MCF 10A (cell line): ENCODE measurements around the gene SH3RF1. TPM values are rescaled to one million over a fixed set of nuclear protein-coding genes. Genes with fewer than 3 reads are reported as not detected.

Experiments used
- BruUV-seq: library from RNA; stranded (reverse); fragments of 400-500 nt; replicated peaks from 2 replicates; lab custom pipeline; 2021; lab: Mats Ljungman, UMichigan
- CTCF ChIA-PET: fragments of 300-600 bp; sonication (Branson Sonifier 250); formaldehyde crosslinking; extraction: SDS; loops from one replicate; lab custom pipeline; 2021; ENCODE audit warnings: antibody characterized with exemption, inconsistent platforms; lab: Yijun Ruan, JAX
- POLR2A ChIA-PET: fragments of 300-600, 350-650 bp; sonication (Branson Sonifier 250); formaldehyde crosslinking; extraction: SDS; loops from one replicate; lab custom pipeline; 2020; ENCODE audit warnings: antibody characterized with exemption, inconsistent platforms; lab: Yijun Ruan, JAX
- DNase-seq: peaks from one replicate; pipeline ENCODE4 v3.0.0-alpha.2; 2018; ENCODE audit not compliant: unreplicated experiment
- H3K27ac Mint-ChIP-seq: one replicate; pipeline ENCODE4 v1.8.0; 2022; ENCODE audit warnings: mild to moderate bottlenecking, low read depth, mixed read lengths; ENCODE audit not compliant: unreplicated experiment
- H3K27me3 Mint-ChIP-seq: one replicate; pipeline ENCODE4 v1.8.0; 2022; ENCODE audit warnings: mixed read lengths; ENCODE audit not compliant: insufficient read depth, unreplicated experiment
- H3K36me3 Mint-ChIP-seq: one replicate; pipeline ENCODE4 v1.8.0; 2022; ENCODE audit warnings: mild to moderate bottlenecking, moderate library complexity, mixed read lengths; ENCODE audit not compliant: insufficient read depth, unreplicated experiment
- H3K4me1 Mint-ChIP-seq: one replicate; pipeline ENCODE4 v1.8.0; 2022; ENCODE audit warnings: mixed read lengths; ENCODE audit not compliant: insufficient read depth, unreplicated experiment
- H3K4me3 Mint-ChIP-seq: one replicate; pipeline ENCODE4 v1.8.0; 2022; ENCODE audit warnings: mild to moderate bottlenecking, moderate library complexity, mixed read lengths; ENCODE audit not compliant: unreplicated experiment
- H3K9me3 Mint-ChIP-seq: one replicate; pipeline ENCODE4 v1.8.0; 2022; ENCODE audit warnings: mixed read lengths; ENCODE audit not compliant: unreplicated experiment
- CTCF ChIP-seq: fragments of 200-600 bp; IDR thresholded peaks from one replicate; pipeline ENCODE4 v1.8.0; 2022; ENCODE audit warnings: antibody characterized with exemption, mild to moderate bottlenecking; ENCODE audit not compliant: unreplicated experiment
- intact Hi-C: fragments of 100-400 bp; cut with micrococcal nuclease; formaldehyde crosslinking; loops from 2 replicates; pipeline ENCODE4 v1.14.1; 2022
- total RNA-seq: library from RNA; stranded (reverse); gene quantifications from 2 replicates; pipeline ENCODE4 v1.2.3, GENCODE V29; 2022

SH3RF1 gene
- total RNA-seq, 1 experiment from 2014 or later = 17.4 TPM

DNA sequence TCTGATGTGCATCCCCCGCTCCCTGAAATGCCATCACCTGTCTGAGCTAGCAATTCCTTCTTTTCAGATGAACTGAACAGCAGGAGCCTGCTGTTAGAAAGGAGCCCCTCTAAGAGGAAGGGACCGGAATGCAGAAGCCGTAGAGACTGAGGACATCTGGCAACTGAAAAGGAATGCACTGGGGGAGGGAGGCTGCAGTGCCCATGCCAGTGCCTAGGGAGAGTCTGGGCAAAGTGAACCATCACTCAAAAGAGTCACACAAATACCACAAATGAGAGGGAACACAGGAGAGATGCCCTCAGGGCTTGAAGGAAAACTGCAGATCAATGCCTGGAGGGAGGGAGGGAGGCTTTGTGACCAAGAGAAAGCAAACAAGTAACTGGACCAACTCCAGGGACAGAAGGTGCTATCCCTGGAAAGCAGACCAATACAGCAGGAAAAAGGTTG is 166.8 kb downstream of the SH3RF1 start:
- no peak overlapping the region for H3K4me3 Mint-ChIP-seq
- peak; percentile 9 for DNase-seq
- peaks cover 14% of the 10 kb centered on the region for H3K36me3 Mint-ChIP-seq
- no peak for TF ChIP-seq CTCF
- H3K4me1 Mint-ChIP-seq = peaks cover 9% of the 10 kb centered on the region
- ChIA-PET CTCF (no interaction called here), POLR2A (interaction anchor here (2.2 kb wide), 1 partner anchor 12 kb away, joined by 5 read pairs; no protein-coding TSS in a partner anchor)
- intact Hi-C loops = no loop called here
- no peaks in the 10 kb centered on the region for H3K27me3 Mint-ChIP-seq
- no peaks in the 10 kb centered on the region for H3K9me3 Mint-ChIP-seq
- H3K27ac Mint-ChIP-seq = peak overlapping the region; percentile 52
- no TSS peak for BruUV-seq

DNA sequence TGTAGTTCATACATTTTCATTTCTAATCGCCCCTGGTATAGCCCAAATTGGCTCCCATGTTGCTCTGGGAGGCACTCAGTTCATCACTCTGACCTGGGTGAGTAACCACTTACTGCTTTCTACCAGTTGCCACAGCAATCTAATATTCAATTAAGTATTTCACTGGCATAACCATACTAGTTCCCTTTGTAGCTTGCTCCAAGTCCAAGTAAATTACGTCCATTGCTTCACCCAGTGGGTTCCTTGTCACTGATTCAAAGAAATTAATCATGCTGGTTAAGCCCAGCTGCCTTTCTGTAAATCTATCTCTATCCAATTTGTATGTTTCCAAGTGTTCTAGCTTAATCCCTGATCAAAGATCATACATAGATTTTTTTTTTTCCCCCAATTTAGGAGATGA is 168.7 kb downstream of the SH3RF1 start:
- ChIA-PET CTCF (interaction anchor here (0.6 to 1.4 kb wide), 3 partner anchors 10 to 963 kb away, joined by 3 to 4 read pairs (median 4); no protein-coding TSS in a partner anchor), POLR2A (no interaction called here)
- Mint-ChIP-seq H3K27me3 (no peaks in the 10 kb centered on the region), H3K4me1 (peaks cover 9% of the 10 kb centered on the region), H3K9me3 (no peaks in the 10 kb centered on the region), H3K36me3 (peaks cover 14% of the 10 kb centered on the region), H3K4me3 (no peak overlapping the region), H3K27ac (no peak overlapping the region)
- no TSS peak for BruUV-seq
- no peak for TF ChIP-seq CTCF
- no peak for DNase-seq
- intact Hi-C loops = no loop called here

DNA sequence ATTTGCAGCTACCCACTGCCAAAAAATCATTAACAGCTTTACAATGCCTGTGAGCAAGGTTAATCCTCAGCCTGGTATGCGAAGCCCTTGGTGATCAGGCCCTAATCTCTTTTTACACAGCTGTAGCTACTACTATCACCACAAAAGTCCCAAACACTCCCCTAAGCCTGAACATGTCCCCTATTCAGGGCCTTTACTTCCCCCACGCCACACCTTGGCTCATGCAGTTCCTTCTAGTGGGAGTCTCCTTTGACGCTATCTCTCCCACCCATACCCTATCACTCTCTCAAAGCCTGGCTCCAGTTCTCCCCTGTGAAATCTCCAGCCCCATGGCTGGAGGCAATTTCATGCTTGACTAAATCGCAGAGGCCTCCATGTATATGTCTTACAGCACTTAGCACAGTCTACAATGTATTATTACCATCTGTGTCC is 170.1 kb downstream of the SH3RF1 start:
- H3K27me3 Mint-ChIP-seq = no peaks in the 10 kb centered on the region
- ChIA-PET CTCF (interaction anchor here (0.6 to 1.2 kb wide), 2 partner anchors 49 to 424 kb away, joined by 3 to 5 read pairs; no protein-coding TSS in a partner anchor), POLR2A (no interaction called here)
- H3K27ac Mint-ChIP-seq = no peak overlapping the region
- DNase-seq = no peak
- H3K4me3 Mint-ChIP-seq = no peak overlapping the region
- TF ChIP-seq CTCF = no peak
- H3K36me3 Mint-ChIP-seq = peaks cover 20% of the 10 kb centered on the region
- intact Hi-C loops = no loop called here
- BruUV-seq = no TSS peak
- H3K4me1 Mint-ChIP-seq = peaks cover 9% of the 10 kb centered on the region
- H3K9me3 Mint-ChIP-seq = no peaks in the 10 kb centered on the region

DNA sequence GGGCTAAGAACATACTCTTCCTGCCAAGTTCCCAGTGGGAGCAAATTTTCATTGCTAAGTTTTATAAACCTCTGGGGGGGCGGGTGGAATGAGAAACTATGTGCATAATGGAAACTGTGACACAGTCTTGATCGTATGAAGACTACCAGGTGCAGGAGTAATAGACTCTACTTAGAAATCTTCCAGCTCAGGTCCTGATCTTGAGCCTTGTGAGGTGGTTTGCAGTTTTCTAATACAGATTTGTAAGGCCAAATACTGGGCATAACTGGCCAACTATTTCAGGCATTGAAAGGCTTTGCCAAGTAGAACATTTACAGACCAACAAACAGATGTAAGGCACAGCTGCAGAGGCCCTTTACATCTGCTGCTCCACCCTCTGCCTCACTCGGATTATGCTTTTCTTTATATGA is 171.0 kb downstream of the SH3RF1 start:
- intact Hi-C loops = no loop called here
- peaks cover 20% of the 10 kb centered on the region for H3K36me3 Mint-ChIP-seq
- no TSS peak for BruUV-seq
- ChIA-PET CTCF (interaction anchor here (0.7 to 1.4 kb wide), 2 partner anchors 16 to 1527 kb away, joined by 3 to 4 read pairs; no protein-coding TSS in a partner anchor), POLR2A (no interaction called here)
- no peak overlapping the region for H3K4me3 Mint-ChIP-seq
- H3K4me1 Mint-ChIP-seq = peaks cover 9% of the 10 kb centered on the region
- DNase-seq = no peak
- no peaks in the 10 kb centered on the region for H3K9me3 Mint-ChIP-seq
- TF ChIP-seq CTCF = no peak
- H3K27me3 Mint-ChIP-seq = no peaks in the 10 kb centered on the region
- no peak overlapping the region for H3K27ac Mint-ChIP-seq
